ENCODE data around the gene KIAA1328. TPM values are rescaled to one million over a fixed set of nuclear protein-coding genes. Genes with fewer than 3 reads are reported as not detected.

Gene KIAA1328
- total and polyA plus RNA-seq, 2 experiments from 2014 or later, result 3.3 to 12.5 TPM

- H3K4me2 ChIP-seq, result no peak overlapping the region
- H3K4me1 ChIP-seq (ENCODE audit: insufficient read depth), result no peaks in the 10 kb centered on the region
- H3K27ac ChIP-seq, result no peak overlapping the region
- WGBS (ENCODE audit: low lambda C conversion rate, missing lambda C conversion rate), result 92% methylated on average over 10 of the region's 10 CpGs
- no peaks in the 10 kb centered on the region for H3K9me2 ChIP-seq (replicated peaks; ENCODE audit: insufficient read depth)
- TF ChIP-seq EZH2phosphoT487 (IDR thresholded peaks at IDR 0.05; ENCODE audit: low read depth, severe bottlenecking, unreplicated experiment) (no peak), EZH2 (IDR thresholded peaks at IDR 0.05; ENCODE audit: borderline replicate concordance) (no peak)
- TF ChIP-seq, protein P1, sequence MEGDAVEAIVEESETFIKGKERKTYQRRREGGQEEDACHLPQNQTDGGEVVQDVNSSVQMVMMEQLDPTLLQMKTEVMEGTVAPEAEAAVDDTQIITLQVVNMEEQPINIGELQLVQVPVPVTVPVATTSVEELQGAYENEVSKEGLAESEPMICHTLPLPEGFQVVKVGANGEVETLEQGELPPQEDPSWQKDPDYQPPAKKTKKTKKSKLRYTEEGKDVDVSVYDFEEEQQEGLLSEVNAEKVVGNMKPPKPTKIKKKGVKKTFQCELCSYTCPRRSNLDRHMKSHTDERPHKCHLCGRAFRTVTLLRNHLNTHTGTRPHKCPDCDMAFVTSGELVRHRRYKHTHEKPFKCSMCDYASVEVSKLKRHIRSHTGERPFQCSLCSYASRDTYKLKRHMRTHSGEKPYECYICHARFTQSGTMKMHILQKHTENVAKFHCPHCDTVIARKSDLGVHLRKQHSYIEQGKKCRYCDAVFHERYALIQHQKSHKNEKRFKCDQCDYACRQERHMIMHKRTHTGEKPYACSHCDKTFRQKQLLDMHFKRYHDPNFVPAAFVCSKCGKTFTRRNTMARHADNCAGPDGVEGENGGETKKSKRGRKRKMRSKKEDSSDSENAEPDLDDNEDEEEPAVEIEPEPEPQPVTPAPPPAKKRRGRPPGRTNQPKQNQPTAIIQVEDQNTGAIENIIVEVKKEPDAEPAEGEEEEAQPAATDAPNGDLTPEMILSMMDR (IDR thresholded peaks at IDR 0.05; ENCODE audit: poor library complexity), result no peak
- no peaks in the 10 kb centered on the region for H4K20me1 ChIP-seq (ENCODE audit: insufficient read depth, poor library complexity, severe bottlenecking)
- H3K9me3 ChIP-seq (ENCODE audit: low read depth), result no peaks in the 10 kb centered on the region
- no peaks in the 10 kb centered on the region for H3K79me2 ChIP-seq
- peaks cover 6% of the 10 kb centered on the region for H3K27me3 ChIP-seq
- no peak overlapping the region for H3K4me3 ChIP-seq
- H2AFZ ChIP-seq, result no peak overlapping the region
- no peak for DNase-seq (ENCODE audit: low spot score)
- H3K36me3 ChIP-seq (replicated peaks; ENCODE audit: insufficient read depth, low read depth), result no peaks in the 10 kb centered on the region
These were observed 431.6 kb downstream of the KIAA1328 start for GRCh38 chr18:37260367-37261093.

- no peak for TF ChIP-seq EZH2phosphoT487 (IDR thresholded peaks at IDR 0.05; ENCODE audit: low read depth, severe bottlenecking, unreplicated experiment)
- TF ChIP-seq EZH2 (IDR thresholded peaks at IDR 0.05; ENCODE audit: borderline replicate concordance), result no peak
- TF ChIP-seq, protein P1 (IDR thresholded peaks at IDR 0.05; ENCODE audit: poor library complexity), result no peak
- Histone ChIP-seq H4K20me1 (ENCODE audit: insufficient read depth, poor library complexity, severe bottlenecking) (no peaks in the 10 kb centered on the region), H3K4me3 (no peak overlapping the region), H3K9me3 (ENCODE audit: low read depth) (no peaks in the 10 kb centered on the region), H3K27ac (no peak overlapping the region), H3K9me2 (replicated peaks; ENCODE audit: insufficient read depth) (no peaks in the 10 kb centered on the region), H3K36me3 (replicated peaks; ENCODE audit: insufficient read depth, low read depth) (no peaks in the 10 kb centered on the region), H3K27me3 (peaks cover 5% of the 10 kb centered on the region), H3K79me2 (no peaks in the 10 kb centered on the region), H3K4me2 (no peak overlapping the region), H3K4me1 (ENCODE audit: insufficient read depth) (no peaks in the 10 kb centered on the region), H2AFZ (no peak overlapping the region)
- WGBS (ENCODE audit: low lambda C conversion rate, missing lambda C conversion rate), result 86% methylated on average over 11 of the region's 11 CpGs
- no peak for DNase-seq (ENCODE audit: low spot score)
These were observed 432.4 kb downstream of the KIAA1328 start for GRCh38 chr18:37261246-37261840.

- DNase-seq (ENCODE audit: low spot score), result no peak
- 99% methylated on average over 8 of the region's 8 CpGs for WGBS (ENCODE audit: low lambda C conversion rate, missing lambda C conversion rate)
- no peaks in the 10 kb centered on the region for H3K9me2 ChIP-seq (replicated peaks; ENCODE audit: insufficient read depth)
- no peaks in the 10 kb centered on the region for H3K36me3 ChIP-seq (replicated peaks; ENCODE audit: insufficient read depth, low read depth)
- no peak overlapping the region for H3K4me3 ChIP-seq
- H3K27ac ChIP-seq, result no peak overlapping the region
- peaks cover 5% of the 10 kb centered on the region for H3K27me3 ChIP-seq
- no peaks in the 10 kb centered on the region for H4K20me1 ChIP-seq (ENCODE audit: insufficient read depth, poor library complexity, severe bottlenecking)
- H3K4me1 ChIP-seq (ENCODE audit: insufficient read depth), result no peaks in the 10 kb centered on the region
- no peak overlapping the region for H3K4me2 ChIP-seq
- H3K79me2 ChIP-seq, result no peaks in the 10 kb centered on the region
- H2AFZ ChIP-seq, result no peak overlapping the region
- TF ChIP-seq EZH2phosphoT487 (IDR thresholded peaks at IDR 0.05; ENCODE audit: low read depth, severe bottlenecking, unreplicated experiment), result no peak
- TF ChIP-seq EZH2 (IDR thresholded peaks at IDR 0.05; ENCODE audit: borderline replicate concordance), result no peak
- TF ChIP-seq, protein P1 (IDR thresholded peaks at IDR 0.05; ENCODE audit: poor library complexity), result no peak
- no peaks in the 10 kb centered on the region for H3K9me3 ChIP-seq (ENCODE audit: low read depth)
These were observed 433.1 kb downstream of the KIAA1328 start for GRCh38 chr18:37261988-37262387.
